ENCODE data around the gene ZNF740.

DNA sequence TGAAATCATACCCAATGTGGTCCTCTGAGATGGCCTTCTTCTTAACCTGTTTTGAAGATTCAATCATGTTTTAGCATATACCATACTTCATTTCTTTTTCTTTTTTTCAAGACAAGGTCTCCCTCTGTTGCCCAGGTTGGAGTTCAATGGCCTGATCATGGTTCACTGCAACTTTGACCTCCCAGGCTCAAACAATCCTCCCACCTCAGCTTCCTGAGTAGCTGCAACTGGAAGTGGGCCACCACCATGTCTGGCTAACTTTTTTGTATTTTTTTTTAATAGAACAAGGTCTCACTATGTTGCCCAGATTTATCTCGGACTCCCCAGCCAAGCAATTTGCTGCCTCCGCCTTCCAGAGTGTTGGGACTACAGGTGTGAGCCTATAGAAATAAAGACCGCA, 46.8 kb upstream of the ZNF740 start:
- TF ChIP-seq SUZ12 (IDR thresholded peaks at IDR 0.05; ENCODE audit: extremely low read depth, insufficient read depth, insufficient read length) (no peak), YY1 (IDR thresholded peaks at IDR 0.05; ENCODE audit: insufficient read depth, insufficient read length) (no peak), ZNF274 (IDR thresholded peaks at IDR 0.05; ENCODE audit: low read depth, low read length) (no peak)
